GM18870 (cell line): Measurements from ENCODE around the gene WRAP73.

ENCODE experiments used
- ATAC-seq: cut with Tn5 transposase; IDR thresholded peaks from one replicate; pipeline ENCODE4 v1.9.1; 2021; ENCODE audit warnings: moderate library complexity; ENCODE audit not compliant: unreplicated experiment

WRAP73 gene

GRCh38 chr1:3649342-3650247 lies at the start of gene WRAP73:
Gene WRAP73 (minus strand): TSS chr1:3650103. CDS start chr1:3649999, 104 bp downstream.
- ATAC-seq: peak; percentile 64

- no peak for ATAC-seq
These were observed 49.7 kb upstream of the WRAP73 start for GRCh38 chr1:3699596-3699995.

- no peak for ATAC-seq
These were observed 48.9 kb upstream of the WRAP73 start for GRCh38 chr1:3698660-3699408.

GRCh38 chr1:3697810-3698209 lies 47.9 kb upstream of the WRAP73 start:
- ATAC-seq: no peak

GRCh38 chr1:3697104-3697503 lies 47.2 kb upstream of the WRAP73 start:
- ATAC-seq: no peak

GRCh38 chr1:3696689-3697088 lies 46.8 kb upstream of the WRAP73 start:
- no peak for ATAC-seq

GRCh38 chr1:3695326-3696217 lies 45.7 kb upstream of the WRAP73 start:
- ATAC-seq: no peak

GRCh38 chr1:3693321-3693720 lies 43.4 kb upstream of the WRAP73 start:
- ATAC-seq: no peak

GRCh38 chr1:3692598-3692997 lies 42.7 kb upstream of the WRAP73 start:
- no peak for ATAC-seq

GRCh38 chr1:3691421-3692204 lies 41.7 kb upstream of the WRAP73 start:
- no peak for ATAC-seq

- ATAC-seq: no peak
These were observed 40.6 kb upstream of the WRAP73 start for GRCh38 chr1:3690282-3691065.

GRCh38 chr1:3689138-3689750 lies 39.3 kb upstream of the WRAP73 start:
- no peak for ATAC-seq

- ATAC-seq: no peak
These were observed 38.6 kb upstream of the WRAP73 start for GRCh38 chr1:3688356-3689137.

GRCh38 chr1:3687504-3687903 lies 37.6 kb upstream of the WRAP73 start:
- ATAC-seq: no peak

- no peak for ATAC-seq
These were observed 36.0 kb upstream of the WRAP73 start for GRCh38 chr1:3685906-3686305.

GRCh38 chr1:3685222-3685621 lies 35.3 kb upstream of the WRAP73 start:
- ATAC-seq: no peak

- no peak for ATAC-seq
These were observed 34.1 kb upstream of the WRAP73 start for GRCh38 chr1:3683992-3684391.

GRCh38 chr1:3683197-3683596 lies 33.3 kb upstream of the WRAP73 start:
- ATAC-seq: no peak
